HG03175 (cell line): ENCODE measurements around the gene PRKAR1B.
A peak's percentile ranks its signal among the peaks of the same experiment; 100 is the strongest.

ENCODE experiments used
- ATAC-seq: cut with Tn5 transposase; IDR thresholded peaks from one replicate; pipeline ENCODE4 v1.9.1; 2021; ENCODE audit warnings: mild to moderate bottlenecking, moderate library complexity; ENCODE audit not compliant: unreplicated experiment

Gene PRKAR1B

GRCh38 chr7:608361-608760 lies 118.7 kb downstream of the PRKAR1B start:
- ATAC-seq: no peak

DNA sequence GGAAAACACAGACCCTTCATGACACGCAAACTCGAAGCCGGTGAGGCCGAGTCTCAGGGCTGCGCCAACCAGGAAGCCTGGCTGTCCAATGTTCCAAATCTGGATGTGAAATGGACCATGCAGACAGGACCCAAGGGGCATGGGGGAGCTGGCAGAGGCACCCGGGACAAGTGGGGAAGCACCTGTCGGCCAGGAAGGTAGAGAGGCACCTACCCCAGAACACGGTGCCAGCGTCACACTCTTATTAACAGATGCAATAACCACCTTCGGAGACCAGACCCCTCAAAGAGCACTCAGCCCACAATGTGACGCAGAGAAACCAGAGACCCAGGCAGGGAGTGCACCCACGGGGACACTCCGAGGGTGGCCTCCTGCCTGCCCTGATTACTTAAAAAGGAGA lies 119.1 kb downstream of the PRKAR1B start:
- no peak for ATAC-seq

DNA sequence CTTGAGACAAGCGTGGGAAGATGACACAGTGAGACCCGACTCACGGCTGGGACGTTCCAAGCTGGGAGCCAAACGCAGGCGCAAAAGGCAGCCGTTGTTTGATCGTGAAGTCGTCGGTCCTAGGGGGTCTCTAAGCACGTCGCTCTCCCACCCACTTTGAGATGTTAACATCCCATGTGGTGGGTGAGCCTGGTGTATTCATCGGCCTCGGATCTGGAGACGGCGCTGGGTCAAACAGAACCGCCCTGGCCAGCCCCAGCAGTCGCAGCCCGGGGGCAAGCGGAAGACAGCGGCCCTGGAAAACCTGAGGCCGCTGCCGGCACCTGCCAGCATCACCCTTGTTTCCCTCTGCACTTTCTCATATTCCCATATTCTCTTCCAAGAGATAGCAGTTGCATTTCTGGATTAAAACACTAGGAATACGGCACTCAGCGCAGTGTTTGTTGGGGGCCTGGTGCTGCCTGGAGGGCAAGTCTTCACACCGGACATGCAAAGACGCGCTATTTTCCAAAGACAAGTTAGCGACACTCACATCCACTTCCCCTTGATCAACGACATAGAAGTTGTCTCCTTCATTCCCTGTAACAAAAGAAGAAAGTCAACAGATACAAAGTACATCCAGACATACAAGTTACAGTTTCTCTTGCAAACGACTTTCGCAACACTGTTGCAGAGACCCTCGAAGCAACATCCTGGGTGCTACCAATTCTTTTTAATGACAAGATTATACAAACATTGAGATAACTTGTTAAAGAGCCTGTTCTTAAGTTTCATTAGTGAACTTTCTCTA lies 121.2 kb downstream of the PRKAR1B start:
- ATAC-seq: no peak

DNA sequence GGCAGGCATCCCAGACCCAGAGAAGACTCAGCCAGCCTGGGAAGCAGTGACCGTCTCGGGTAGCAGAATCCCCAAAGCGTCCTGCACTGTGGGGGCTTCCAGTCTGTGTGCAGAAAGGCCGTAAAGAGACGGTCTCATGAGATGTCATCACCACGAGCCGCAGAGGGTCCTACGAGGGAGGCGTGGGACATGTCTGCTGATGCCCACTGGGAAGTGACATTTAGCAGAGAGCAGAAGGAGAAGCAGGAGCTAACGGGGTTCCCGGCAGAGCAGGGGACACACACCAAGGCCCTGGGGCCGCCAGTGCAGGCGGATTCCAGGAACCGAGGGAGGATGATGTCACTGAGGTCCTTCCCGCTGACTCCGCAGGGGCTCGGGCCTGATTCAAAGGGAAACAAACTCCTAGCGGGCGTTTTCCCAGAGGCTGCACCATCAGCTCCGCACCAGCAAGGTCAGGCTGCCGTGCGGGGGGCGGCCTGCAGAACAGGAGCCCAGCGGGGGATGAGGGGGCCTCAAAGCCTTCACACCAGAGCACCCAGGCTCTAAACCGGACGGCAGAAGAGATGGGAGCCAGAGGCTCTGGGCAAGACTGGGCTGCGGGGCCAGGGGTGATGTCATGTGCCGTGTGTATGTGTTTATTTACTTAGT lies 122.1 kb downstream of the PRKAR1B start:
- no peak for ATAC-seq

GRCh38 chr7:604001-604883 lies 122.8 kb downstream of the PRKAR1B start:
- peak; percentile 80 for ATAC-seq

DNA sequence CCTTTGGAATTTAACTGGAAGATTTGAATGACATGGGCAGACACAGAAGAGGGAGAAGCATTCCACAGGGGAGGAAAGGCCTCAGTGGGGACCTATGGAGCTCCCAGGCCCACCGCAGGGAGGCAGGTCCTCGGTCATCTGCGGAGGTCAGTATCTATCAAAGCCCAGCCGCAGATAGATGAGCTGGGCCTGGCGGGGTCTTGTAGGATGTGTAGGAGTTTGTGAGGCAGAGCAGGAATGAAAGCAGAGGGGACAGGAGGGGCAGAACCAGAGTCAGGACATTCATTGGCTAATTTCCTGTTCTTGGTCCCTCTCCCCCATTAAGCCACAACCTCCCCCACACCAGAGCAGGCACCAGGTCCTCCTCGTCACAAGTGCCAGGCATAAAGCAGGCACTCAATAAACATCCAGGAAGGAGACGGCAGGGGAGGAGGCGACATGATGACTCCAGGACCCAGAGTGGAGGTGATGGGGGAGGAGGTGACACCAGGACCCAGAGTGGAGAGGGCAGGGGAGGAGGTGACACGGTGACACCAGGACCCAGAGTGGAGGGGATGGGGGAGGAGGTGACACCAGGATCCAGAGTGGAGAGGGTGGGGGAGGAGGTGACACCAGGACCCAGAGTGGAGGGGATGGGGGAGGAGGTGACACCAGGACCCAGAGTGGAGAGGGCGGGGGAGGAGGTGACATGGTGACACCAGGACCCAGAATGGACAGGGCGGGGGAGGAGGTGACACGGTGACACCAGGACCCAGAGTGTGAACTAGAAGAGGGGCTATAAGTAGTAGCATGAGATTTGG lies 123.7 kb downstream of the PRKAR1B start:
- peak; percentile 7 for ATAC-seq

GRCh38 chr7:602341-603141 lies 124.5 kb downstream of the PRKAR1B start:
- no peak for ATAC-seq

- ATAC-seq: peak; percentile 33
These were observed 125.3 kb downstream of the PRKAR1B start for GRCh38 chr7:601595-602340.

GRCh38 chr7:601036-601594 lies 126.0 kb downstream of the PRKAR1B start:
- no peak for ATAC-seq

DNA sequence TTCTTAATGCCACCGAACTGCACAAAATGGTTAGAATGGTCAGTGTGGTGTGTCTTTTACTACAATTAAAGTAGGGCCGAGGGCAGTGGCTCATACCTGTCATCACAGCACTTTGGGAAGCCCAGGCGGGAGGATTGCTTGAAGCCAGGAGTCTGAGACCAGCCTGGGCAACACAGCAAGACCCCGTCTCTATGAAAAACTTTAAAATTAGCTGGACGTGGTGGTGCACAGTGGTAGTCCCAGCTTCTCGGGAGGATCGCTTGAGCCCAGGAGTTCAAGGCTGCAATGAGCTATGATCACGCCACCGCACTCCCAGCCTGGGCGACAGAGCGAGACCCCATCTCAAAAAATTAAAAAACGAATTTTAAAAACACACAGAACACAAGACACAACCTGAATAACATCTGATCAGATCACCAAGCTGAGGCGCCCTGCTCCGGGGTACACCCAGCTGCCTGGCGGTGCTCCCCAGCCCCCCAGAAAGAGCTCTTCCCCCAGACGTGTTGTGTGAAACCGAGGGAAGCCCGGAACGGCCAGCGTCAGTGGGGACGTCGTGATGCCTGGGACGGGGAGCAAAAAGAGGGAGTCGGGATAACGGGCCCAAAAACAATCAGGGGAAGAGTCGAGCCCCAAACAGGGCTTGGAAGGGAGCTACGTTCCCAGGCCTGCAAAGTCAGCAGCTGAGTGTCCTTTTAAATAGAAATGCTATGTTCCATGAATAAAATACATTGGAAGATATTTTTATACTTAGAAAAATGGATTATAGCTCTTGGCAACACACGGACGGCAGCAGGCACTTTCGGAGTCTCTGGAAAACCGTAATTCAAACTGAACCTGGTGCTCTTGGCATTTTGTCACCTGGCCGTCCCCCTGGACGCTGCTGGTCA lies 126.7 kb downstream of the PRKAR1B start:
- ATAC-seq: no peak

- ATAC-seq: no peak
These were observed 128.2 kb downstream of the PRKAR1B start for GRCh38 chr7:598899-599298.

DNA sequence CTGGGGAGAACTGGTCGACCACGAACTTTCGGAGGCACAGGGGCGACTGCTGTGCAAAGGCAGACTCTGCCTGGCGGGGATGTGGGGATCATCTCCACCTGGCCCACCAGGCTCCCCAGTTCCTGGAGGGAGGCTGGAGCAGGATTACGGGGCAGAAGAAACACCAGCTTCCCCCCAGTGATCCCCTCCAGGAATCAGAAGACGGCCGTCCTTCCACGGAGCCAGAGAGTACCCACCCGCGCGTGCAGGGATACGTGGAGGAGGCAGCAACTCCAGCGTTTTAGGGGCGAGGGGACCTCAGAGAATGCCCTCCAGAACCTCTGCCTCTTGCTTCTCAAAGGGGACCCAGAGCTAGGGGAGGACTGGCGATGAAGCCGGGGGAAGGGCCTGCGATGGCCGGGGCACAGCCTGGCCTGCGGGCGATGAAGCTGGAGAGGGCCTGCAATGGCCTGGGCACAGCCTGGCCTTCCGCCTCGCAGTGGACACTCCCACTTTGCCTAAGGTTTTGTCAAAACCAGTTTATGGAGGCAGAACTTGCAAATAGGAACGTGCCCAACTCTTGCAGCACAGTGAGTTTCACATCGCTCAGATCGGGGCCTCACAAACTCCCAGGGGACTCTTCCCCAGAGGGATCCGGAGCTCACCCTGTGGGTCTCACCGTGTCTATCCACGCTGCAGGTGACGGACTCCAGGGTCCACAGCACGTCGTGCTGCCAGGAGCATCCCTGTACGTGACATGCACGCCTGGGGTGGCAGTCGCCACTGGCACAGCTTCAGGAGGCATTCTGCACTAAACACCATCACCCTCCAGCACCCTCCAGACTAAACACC lies 129.5 kb downstream of the PRKAR1B start:
- no peak for ATAC-seq

- no peak for ATAC-seq
These were observed 130.3 kb downstream of the PRKAR1B start for GRCh38 chr7:596819-597182.

DNA sequence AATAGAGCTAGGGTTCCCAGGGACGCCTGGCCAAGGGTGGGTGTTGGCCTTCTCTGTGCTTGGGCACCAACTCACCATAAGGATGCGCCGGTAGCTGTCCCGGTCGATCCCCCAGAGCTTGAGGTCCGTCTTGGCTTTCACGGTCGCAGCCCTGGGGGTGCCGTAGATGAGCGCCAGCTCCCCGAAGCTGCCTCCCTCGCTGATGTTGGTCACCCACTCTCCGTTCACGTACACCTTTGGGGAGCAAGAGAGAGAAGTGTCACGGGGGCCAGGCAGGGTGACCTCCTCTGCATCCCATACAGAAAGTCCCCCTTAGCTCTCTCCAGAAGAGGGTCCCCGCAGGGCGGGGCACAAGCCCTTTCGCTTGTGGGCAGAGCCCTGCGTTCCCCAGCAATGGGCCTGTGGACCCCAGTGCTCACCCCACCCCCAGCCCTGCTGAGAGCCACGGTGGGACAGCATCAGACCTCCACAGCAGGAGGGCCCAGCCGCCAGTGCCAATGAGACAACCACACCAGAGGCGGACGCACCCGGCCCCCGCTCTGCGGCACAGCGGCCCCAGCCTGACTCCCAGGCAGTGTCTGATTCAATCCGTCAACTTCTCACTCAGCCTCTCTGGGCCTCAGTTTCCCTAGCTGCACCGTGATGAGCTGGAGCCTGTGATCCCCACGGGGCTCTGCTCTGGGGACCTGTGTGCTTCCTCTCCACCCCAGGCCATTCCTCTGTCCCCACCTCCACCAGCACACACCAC lies 130.8 kb downstream of the PRKAR1B start:
- ATAC-seq: no peak

DNA sequence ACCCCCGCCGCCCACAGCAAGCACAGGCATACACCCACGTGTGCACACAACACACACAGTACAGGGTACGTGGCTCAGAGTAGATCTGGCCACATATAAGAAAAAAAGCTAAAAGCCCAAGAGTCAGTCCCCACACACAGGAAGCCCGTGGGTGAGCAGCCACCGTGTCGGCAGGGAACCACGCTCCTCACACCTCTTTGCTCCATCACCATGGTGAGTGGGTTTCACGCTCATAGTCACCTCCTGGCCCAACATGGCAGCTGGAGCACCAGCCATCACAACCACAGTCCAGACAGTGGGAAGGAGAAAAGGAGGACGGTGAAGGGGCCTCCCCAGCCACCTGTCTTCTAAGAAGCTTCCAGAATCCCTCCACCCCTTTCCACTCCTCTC lies 131.5 kb downstream of the PRKAR1B start:
- ATAC-seq: no peak

DNA sequence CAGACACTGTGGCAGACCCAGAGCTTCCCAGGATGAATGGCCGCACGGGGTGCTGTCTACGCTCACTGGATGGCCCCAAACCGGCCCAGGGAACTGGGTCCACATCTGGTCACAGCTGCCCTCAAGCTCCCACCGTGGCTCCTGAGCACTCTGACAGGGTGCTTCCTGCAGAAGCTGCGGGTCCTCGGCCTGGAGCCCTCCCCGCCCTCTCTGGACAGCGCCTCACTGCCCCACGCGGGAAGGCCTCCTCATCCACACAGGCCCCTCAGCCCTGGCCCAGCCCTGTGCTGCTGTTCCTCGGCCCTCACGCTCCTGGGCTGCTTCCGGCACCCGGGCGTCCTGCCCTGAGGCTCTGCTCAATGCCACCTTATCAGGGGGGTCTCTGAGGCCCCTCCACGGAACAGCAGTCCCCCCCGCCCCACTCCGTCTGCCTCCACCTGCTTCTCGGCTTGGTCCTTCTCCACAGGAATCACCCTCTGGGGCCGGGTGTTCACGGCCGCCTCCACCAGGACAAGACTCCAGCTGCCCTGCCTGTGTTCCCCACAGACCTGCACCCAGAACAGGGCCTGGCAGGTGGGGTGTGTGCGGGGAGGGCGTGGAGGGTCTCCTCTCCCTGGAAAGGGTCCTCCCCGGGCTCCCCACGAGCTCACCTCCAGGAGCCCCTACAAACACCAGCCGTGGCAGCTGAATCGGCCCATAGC lies 132.0 kb downstream of the PRKAR1B start:
- ATAC-seq: no peak
